Uterus (tissue), 4 donors: ENCODE data around the gene COPB2. TPM values are rescaled to one million over a fixed set of nuclear protein-coding genes. Genes with fewer than 3 reads are reported as not detected.

Experiments
- DNase-seq, 2 donors: peaks; one replicate each; pipeline ENCODE4 v3.0.0-alpha.2; 2019 to 2020
- H3K27ac ChIP-seq, 2 donors: fragments of 200-600 bp; sonication (generic); 1 replicate in 1 of 2; 2 replicates in 1 of 2; pipeline ENCODE4 v1.5.1; 2016 to 2018
- H3K27me3 ChIP-seq, 2 donors: fragments of 200-600 bp; sonication (generic); one replicate each; pipeline ENCODE4 v1.5.1; 2018 to 2019; ENCODE audit warnings: control low read depth in 1 of 2
- H3K36me3 ChIP-seq, 2 donors: fragments of 200-600 bp; sonication (generic); one replicate each; pipeline ENCODE4 v1.5.1; 2019; ENCODE audit warnings: control low read depth in 1 of 2
- H3K4me1 ChIP-seq, 2 donors: fragments of 200-600 bp; sonication (generic); one replicate each; pipeline ENCODE4 v1.5.1; 2018 to 2019; ENCODE audit warnings: control low read depth in 1 of 2
- H3K4me3 ChIP-seq, 2 donors: fragments of 200-600 bp; sonication (generic); 1 replicate in 1 of 2; 2 replicates in 1 of 2; pipeline ENCODE4 v1.5.1; 2018 to 2019; ENCODE audit warnings: mild to moderate bottlenecking in 1 of 2
- H3K9me3 ChIP-seq, 2 donors: fragments of 200-600 bp; sonication (generic); one replicate each; pipeline ENCODE4 v1.5.1; 2019; ENCODE audit warnings: control low read depth in 1 of 2
- CTCF ChIP-seq, 4 experiments: fragments of 200-600 bp in 2 of 4; fragments of 450-650 bp in 2 of 4; sonication (generic) in 2 of 4; IDR thresholded peaks; one replicate each; pipeline ENCODE4 v1.5.1; 2016 to 2019; ENCODE audit warnings: antibody characterized with exemption in 4 of 4, mild to moderate bottlenecking in 2 of 4, moderate library complexity in 1 of 4
- POLR2A ChIP-seq, 2 donors: fragments of 450-650 bp; IDR thresholded peaks; one replicate each; pipeline ENCODE4 v1.6.1; 2016; ENCODE audit warnings: antibody characterized with exemption in 2 of 2, mild to moderate bottlenecking in 1 of 2, moderate library complexity in 1 of 2
- intact Hi-C: fragments of 100-400 bp; cut with DNase I; formaldehyde crosslinking; loops from one replicate; pipeline ENCODE4 v1.15.1; 2023; ENCODE audit warnings: low total_unique reads
- total RNA-seq, 4 donors: library from RNA; depleted of rRNA in 3 of 4; stranded (reverse); fragments of >200 nt in 3 of 4; gene quantifications; one replicate each; pipeline versions ENCODE4 v1.1.0 to v1.2.4, GENCODE V29; 2014 to 2023
- donor health status: DM: yes; HTN: yes; CAD: no.

The COPB2 gene
- total RNA-seq, 4 donors from 2014 or later, result 50.3 to 204 (median 86.5) TPM

- Histone ChIP-seq H3K27ac (no peak overlapping the region), H3K4me1 (no peaks in the 10 kb centered on the region), H3K27me3 (no peaks in the 10 kb centered on the region), H3K36me3 (no peaks in the 10 kb centered on the region), H3K9me3 (no peaks in the 10 kb centered on the region), H3K4me3 (no peak overlapping the region)
- intact Hi-C loops, result no loop called here
- TF ChIP-seq POLR2A (IDR thresholded peaks at IDR 0.05) (no peak), CTCF (IDR thresholded peaks at IDR 0.05) (no peak)
- DNase-seq, result no peak
Observed at GRCh38 chr3:139317660-139318430, 71.6 kb downstream of the COPB2 start.

GRCh38 chr3:139317215-139317614 lies 72.2 kb downstream of the COPB2 start:
- intact Hi-C loops, result no loop called here
- no peak overlapping the region for H3K27ac ChIP-seq
- no peak for DNase-seq
- no peaks in the 10 kb centered on the region for H3K27me3 ChIP-seq
- no peaks in the 10 kb centered on the region for H3K36me3 ChIP-seq
- no peaks in the 10 kb centered on the region for H3K9me3 ChIP-seq
- H3K4me1 ChIP-seq, result no peaks in the 10 kb centered on the region
- no peak for TF ChIP-seq POLR2A (IDR thresholded peaks at IDR 0.05)
- no peak overlapping the region for H3K4me3 ChIP-seq

- intact Hi-C loops, result no loop called here
- no peak overlapping the region for H3K4me3 ChIP-seq
- H3K27me3 ChIP-seq, result no peaks in the 10 kb centered on the region
- no peak overlapping the region for H3K27ac ChIP-seq
- peaks cover 0 to 11% of the 10 kb centered on the region in 2 donors for H3K4me1 ChIP-seq
- no peak for DNase-seq
- no peaks in the 10 kb centered on the region for H3K36me3 ChIP-seq
- TF ChIP-seq CTCF (IDR thresholded peaks at IDR 0.05) (no peak), POLR2A (IDR thresholded peaks at IDR 0.05) (no peak)
- H3K9me3 ChIP-seq, result no peaks in the 10 kb centered on the region
Observed at GRCh38 chr3:139313921-139314320, 75.5 kb downstream of the COPB2 start.

GRCh38 chr3:139312959-139313358 lies 76.5 kb downstream of the COPB2 start:
- Histone ChIP-seq H3K4me1 (peaks cover 0 to 11% of the 10 kb centered on the region in 2 donors), H3K36me3 (no peaks in the 10 kb centered on the region), H3K4me3 (no peak overlapping the region), H3K27me3 (no peaks in the 10 kb centered on the region), H3K9me3 (no peaks in the 10 kb centered on the region), H3K27ac (no peak overlapping the region)
- DNase-seq, result no peak
- intact Hi-C loops, result no loop called here
- TF ChIP-seq POLR2A (IDR thresholded peaks at IDR 0.05) (no peak), CTCF (IDR thresholded peaks at IDR 0.05) (no peak)

- Histone ChIP-seq H3K9me3 (no peaks in the 10 kb centered on the region), H3K27me3 (no peaks in the 10 kb centered on the region), H3K4me3 (no peak overlapping the region), H3K36me3 (no peaks in the 10 kb centered on the region), H3K27ac (no peak overlapping the region), H3K4me1 (peaks cover 0 to 11% of the 10 kb centered on the region in 2 donors)
- no peak for DNase-seq
- intact Hi-C loops, result no loop called here
- no peak for TF ChIP-seq POLR2A (IDR thresholded peaks at IDR 0.05)
- TF ChIP-seq CTCF (IDR thresholded peaks at IDR 0.05), result no peak
Observed at GRCh38 chr3:139312416-139312815, 77.0 kb downstream of the COPB2 start.
